ENCODE data around the gene TLE1.

The TLE1 gene

DNA sequence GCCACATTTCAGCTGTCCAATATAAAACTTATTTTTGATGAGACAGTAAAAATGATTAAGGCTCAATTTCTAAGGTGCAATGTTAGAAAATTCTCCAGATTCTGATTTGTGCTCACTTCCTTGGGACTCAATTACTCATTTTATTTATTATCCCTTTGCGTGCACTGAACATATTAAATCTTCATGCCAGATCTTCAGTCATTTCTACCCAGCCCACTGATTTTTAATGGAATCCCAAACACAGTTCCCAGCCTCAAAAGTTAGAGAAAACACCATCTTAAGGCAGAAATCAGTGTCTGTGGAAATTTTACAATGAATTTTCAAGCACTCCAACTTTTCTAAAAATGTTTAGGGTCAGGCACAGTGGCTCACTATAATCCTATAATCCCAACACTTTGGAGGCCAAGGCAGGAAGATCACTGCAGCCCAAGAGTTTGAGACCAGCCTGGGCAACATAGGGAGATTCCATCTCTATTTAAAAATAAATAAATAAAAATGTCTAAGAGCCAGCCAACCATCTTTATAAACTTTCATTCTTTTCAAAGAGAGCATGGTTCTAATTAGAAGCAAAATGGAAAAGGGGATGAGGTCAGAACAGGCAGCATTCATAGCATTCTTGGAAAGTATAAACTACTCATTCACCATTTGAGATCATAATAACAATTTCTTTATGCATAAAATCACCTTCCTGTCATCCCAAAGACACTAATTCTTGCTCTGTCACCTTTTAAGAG is 53.7 kb downstream of the TLE1 start:
- Histone ChIP-seq H3K36me3 (ENCODE audit: low read depth) (peaks cover 15% of the 10 kb centered on the region), H3K4me3 (ENCODE audit: severe bottlenecking) (no peak overlapping the region), H3K27me3 (ENCODE audit: insufficient read depth, poor library complexity, severe bottlenecking) (no peaks in the 10 kb centered on the region), H3K9me3 (ENCODE audit: severe bottlenecking) (no peaks in the 10 kb centered on the region), H3K4me1 (ENCODE audit: insufficient read depth, poor library complexity, severe bottlenecking) (no peaks in the 10 kb centered on the region), H3K27ac (ENCODE audit: poor library complexity, severe bottlenecking) (no peak overlapping the region)
- no peak for ATAC-seq (ENCODE audit: low read depth)
- DNase-seq (ENCODE audit: low spot score) = no peak
- TF ChIP-seq, protein P1, sequence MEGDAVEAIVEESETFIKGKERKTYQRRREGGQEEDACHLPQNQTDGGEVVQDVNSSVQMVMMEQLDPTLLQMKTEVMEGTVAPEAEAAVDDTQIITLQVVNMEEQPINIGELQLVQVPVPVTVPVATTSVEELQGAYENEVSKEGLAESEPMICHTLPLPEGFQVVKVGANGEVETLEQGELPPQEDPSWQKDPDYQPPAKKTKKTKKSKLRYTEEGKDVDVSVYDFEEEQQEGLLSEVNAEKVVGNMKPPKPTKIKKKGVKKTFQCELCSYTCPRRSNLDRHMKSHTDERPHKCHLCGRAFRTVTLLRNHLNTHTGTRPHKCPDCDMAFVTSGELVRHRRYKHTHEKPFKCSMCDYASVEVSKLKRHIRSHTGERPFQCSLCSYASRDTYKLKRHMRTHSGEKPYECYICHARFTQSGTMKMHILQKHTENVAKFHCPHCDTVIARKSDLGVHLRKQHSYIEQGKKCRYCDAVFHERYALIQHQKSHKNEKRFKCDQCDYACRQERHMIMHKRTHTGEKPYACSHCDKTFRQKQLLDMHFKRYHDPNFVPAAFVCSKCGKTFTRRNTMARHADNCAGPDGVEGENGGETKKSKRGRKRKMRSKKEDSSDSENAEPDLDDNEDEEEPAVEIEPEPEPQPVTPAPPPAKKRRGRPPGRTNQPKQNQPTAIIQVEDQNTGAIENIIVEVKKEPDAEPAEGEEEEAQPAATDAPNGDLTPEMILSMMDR (IDR thresholded peaks at IDR 0.05; ENCODE audit: poor library complexity, severe bottlenecking) = no peak

DNA sequence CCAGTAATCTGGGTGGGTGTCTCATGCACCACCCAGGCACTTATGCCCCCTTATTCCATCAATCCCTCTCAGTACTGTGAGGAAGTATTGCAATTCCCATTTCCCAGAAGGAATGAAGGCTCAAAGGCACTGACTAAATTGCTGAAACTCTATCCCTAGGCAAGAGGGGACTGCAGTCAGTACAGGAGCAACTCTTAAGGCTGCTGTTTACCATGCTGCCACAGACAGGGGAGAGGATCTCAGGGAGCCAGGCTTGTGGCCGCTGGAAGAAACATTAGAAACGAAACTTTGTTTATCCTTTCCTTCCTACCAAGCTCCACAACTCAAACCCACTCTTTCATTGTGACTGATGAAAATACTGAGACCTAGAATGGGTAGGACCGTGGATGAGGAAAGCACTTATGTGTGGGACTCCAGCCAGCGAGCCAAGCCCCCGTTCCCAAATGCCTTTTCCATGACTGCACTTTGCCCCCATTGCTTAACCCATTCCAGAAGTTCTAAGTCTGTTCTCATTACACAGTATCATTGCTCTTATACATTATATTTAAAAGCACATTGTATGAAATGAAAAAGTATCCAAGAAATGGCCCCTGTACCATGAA is 54.3 kb downstream of the TLE1 start:
- H3K9me3 ChIP-seq (ENCODE audit: severe bottlenecking) = no peaks in the 10 kb centered on the region
- TF ChIP-seq, protein P1 (IDR thresholded peaks at IDR 0.05; ENCODE audit: poor library complexity, severe bottlenecking) = no peak
- no peaks in the 10 kb centered on the region for H3K27me3 ChIP-seq (ENCODE audit: insufficient read depth, poor library complexity, severe bottlenecking)
- H3K4me3 ChIP-seq (ENCODE audit: severe bottlenecking) = no peak overlapping the region
- peaks cover 10% of the 10 kb centered on the region for H3K36me3 ChIP-seq (ENCODE audit: low read depth)
- ATAC-seq (ENCODE audit: low read depth) (no peak), DNase-seq (ENCODE audit: low spot score) (no peak)
- H3K27ac ChIP-seq (ENCODE audit: poor library complexity, severe bottlenecking) = no peak overlapping the region
- no peaks in the 10 kb centered on the region for H3K4me1 ChIP-seq (ENCODE audit: insufficient read depth, poor library complexity, severe bottlenecking)

DNA sequence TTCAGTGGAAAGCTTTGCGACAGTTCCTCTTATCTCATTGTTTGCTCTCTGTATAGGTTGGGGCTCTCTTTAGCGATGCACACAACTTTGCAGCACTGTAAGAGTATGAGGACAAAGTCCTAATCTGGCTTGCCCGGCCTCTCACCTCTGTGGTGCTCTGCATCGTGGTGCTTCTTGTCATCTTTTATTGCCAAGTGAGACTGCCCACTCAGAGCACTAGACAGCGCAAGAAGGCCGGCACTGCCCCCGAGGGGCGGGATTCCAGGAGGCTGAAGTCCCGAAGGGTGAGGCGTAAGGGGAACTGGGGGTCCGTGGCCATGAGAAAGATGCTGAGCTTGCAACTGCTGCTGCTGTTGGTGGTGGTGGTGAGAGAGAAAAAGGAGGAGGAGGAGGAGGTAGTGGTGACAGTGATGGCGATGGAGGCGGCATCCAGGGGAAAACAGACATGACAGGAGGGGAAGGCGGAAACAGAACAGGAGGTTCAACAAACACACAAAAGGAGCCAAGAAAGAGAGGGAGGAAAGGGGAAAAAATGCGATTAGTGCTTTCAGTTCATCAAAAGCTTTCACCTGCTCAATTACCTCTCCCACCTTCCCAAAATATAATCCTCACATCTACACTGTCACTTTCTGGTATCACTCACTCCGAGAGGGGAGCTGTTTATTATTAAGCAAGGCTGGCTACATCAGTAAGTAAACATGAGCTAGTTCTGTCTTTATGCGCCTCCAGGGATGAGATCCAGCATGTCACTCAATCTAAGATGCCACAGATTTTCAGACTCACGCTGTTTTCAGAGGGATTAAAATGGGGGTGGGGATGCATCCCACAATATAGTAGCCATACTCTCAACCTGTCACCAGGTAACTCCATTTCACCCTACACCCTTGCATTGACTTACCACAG is 55.1 kb downstream of the TLE1 start:
- H3K27ac ChIP-seq (ENCODE audit: poor library complexity, severe bottlenecking) = no peak overlapping the region
- H3K36me3 ChIP-seq (ENCODE audit: low read depth) = peaks cover 10% of the 10 kb centered on the region
- TF ChIP-seq, protein P1 (IDR thresholded peaks at IDR 0.05; ENCODE audit: poor library complexity, severe bottlenecking) = no peak
- peaks cover 3% of the 10 kb centered on the region for H3K4me1 ChIP-seq (ENCODE audit: insufficient read depth, poor library complexity, severe bottlenecking)
- no peak for ATAC-seq (ENCODE audit: low read depth)
- DNase-seq (ENCODE audit: low spot score) = no peak
- H3K9me3 ChIP-seq (ENCODE audit: severe bottlenecking) = no peaks in the 10 kb centered on the region
- H3K27me3 ChIP-seq (ENCODE audit: insufficient read depth, poor library complexity, severe bottlenecking) = no peaks in the 10 kb centered on the region
- no peak overlapping the region for H3K4me3 ChIP-seq (ENCODE audit: severe bottlenecking)

DNA sequence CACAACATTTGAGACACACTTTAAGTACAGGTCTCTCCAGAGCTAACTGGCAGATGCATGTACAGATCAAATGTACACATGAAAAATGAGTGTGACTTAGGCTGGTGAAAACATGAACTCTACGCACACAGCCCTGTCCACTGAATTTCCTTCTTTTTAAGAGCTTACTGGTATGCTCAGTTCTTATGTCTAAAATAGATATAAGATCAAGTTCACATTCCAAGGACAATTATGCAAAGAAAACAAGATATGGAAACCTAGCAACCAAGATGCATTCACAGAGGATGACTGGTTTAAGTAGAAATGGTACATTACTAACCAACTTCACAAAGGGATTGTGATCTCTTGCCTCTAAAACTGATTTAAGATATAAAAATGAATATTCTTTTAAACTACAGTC is 56.7 kb downstream of the TLE1 start:
- TF ChIP-seq, protein P1 (IDR thresholded peaks at IDR 0.05; ENCODE audit: poor library complexity, severe bottlenecking) = no peak
- no peaks in the 10 kb centered on the region for H3K27me3 ChIP-seq (ENCODE audit: insufficient read depth, poor library complexity, severe bottlenecking)
- ATAC-seq (ENCODE audit: low read depth) (peak; percentile 18; the same call in 1 of the 3 replicates), DNase-seq (ENCODE audit: low spot score) (no peak)
- H3K27ac ChIP-seq (ENCODE audit: poor library complexity, severe bottlenecking) = no peak overlapping the region
- H3K36me3 ChIP-seq (ENCODE audit: low read depth) = peaks cover 7% of the 10 kb centered on the region
- H3K9me3 ChIP-seq (ENCODE audit: severe bottlenecking) = no peaks in the 10 kb centered on the region
- no peak overlapping the region for H3K4me3 ChIP-seq (ENCODE audit: severe bottlenecking)
- peaks cover 19% of the 10 kb centered on the region for H3K4me1 ChIP-seq (ENCODE audit: insufficient read depth, poor library complexity, severe bottlenecking)
